ENCODE results near the gene TREML2. TPM values are rescaled to one million over a fixed set of nuclear protein-coding genes. Genes with fewer than 3 reads are reported as not detected.

TREML2 gene
- total and polyA plus RNA-seq, 2 of the 8 experiments (the other 6 are each of a cell fraction or from before 2014, with no cell fraction given) = 0.09 to 0.18 TPM

DNA sequence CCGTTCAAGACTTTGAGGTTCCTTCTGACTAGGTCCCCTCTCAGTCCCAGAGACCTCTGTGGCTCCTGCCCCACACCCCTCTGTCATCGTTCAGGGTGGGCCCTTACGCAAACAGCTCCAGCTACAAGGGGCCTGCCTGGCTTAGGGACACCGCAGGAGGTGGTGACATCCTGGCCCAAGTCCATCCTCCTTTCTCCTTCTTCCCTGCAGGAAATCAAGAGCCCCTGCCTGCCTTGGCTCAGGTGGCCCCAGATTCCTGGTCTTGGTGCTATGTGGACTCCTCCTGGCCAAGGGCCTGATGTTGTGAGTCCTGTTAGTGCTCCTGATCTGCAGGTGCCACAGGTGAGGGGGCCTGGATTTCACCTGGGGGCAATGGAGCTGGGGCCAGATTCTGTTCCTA, 35.3 kb upstream of the TREML2 start:
- CTCF ChIA-PET (ENCODE audit: partially characterized antibody) = interaction anchor here (1.7 kb wide), 2 partner anchors 71 to 82 kb away, joined by 4 to 6 read pairs; no protein-coding TSS in a partner anchor
- H2BK120ac ChIP-seq (replicated peaks; ENCODE audit: low read depth, low read length) = no peak overlapping the region
- no peak overlapping the region for H3K4ac ChIP-seq (replicated peaks; ENCODE audit: insufficient read length, low read depth, low read length)
- H3K4me2 ChIP-seq (ENCODE audit: insufficient read depth in 1 of 2, low read depth in 2 of 2, low read length in 2 of 2) = no peak overlapping the region
- H3K79me1 ChIP-seq (ENCODE audit: low read depth, low read length) = no peaks in the 10 kb centered on the region
- no peaks in the 10 kb centered on the region; a peak in 1 of 7 replicates for H3K27me3 ChIP-seq (replicated peaks in 1 of 4; ENCODE audit: control insufficient read depth in 3 of 4, extremely low read depth in 1 of 4, insufficient read depth in 3 of 4, low read length in 3 of 4)
- no peak overlapping the region for H3K4me3 ChIP-seq (ENCODE audit: extremely low read depth in 1 of 4, insufficient read depth in 2 of 4, low read depth in 3 of 4, low read length in 4 of 4)
- WGBS, 2 experiments (ENCODE audit: extremely low coverage in 1 of 2, insufficient coverage in 1 of 2, insufficient read length in 1 of 2, insufficient replicate concordance in 2 of 2, low coverage in 1 of 2, low lambda C conversion rate in 2 of 2, missing lambda C conversion rate in 1 of 2) = 81% methylated on average over 4 of the region's 4 CpGs; no CpG with 5 or more reads in 1 of the 2 experiments
- H3K14ac ChIP-seq (ENCODE audit: insufficient read length) = no peak overlapping the region
- H2BK15ac ChIP-seq (ENCODE audit: low read length) = peak overlapping the region; percentile 81; the same call in 1 of the 2 replicates
- no peak overlapping the region for H3K18ac ChIP-seq (ENCODE audit: extremely low read depth, low read length)
- H2BK5ac ChIP-seq (ENCODE audit: low read depth, low read length) = no peak overlapping the region
- H3K36me3 ChIP-seq (ENCODE audit: control insufficient read depth in 2 of 4, insufficient read depth in 4 of 4, low read length in 3 of 4) = no peaks in the 10 kb centered on the region
- H2AFZ ChIP-seq (ENCODE audit: low read length) = no peak overlapping the region; the same call in 1 of the 2 replicates
- DNase-seq (ENCODE audit: low read depth in 1 of 2, low spot score in 2 of 2) = no peak
- H2BK12ac ChIP-seq (ENCODE audit: low read depth, low read length) = peak overlapping the region; percentile 80; the same call in 1 of the 2 replicates
- no peaks in the 10 kb centered on the region for H3K79me2 ChIP-seq (ENCODE audit: control insufficient read depth in 1 of 2, insufficient read depth in 2 of 2, low read length in 2 of 2)
- H2BK20ac ChIP-seq (ENCODE audit: low read length) = no peak overlapping the region
- H3K4me1 ChIP-seq (replicated peaks in 1 of 4; ENCODE audit: control insufficient read depth in 3 of 4, insufficient read depth in 4 of 4, low read length in 3 of 4) = peaks cover 0 to 4% (median 0%) of the 10 kb centered on the region in 4 experiments; a peak in 2 of 7 replicates
- no peak overlapping the region for H3K27ac ChIP-seq (ENCODE audit: low read depth, low read length)
- no peaks in the 10 kb centered on the region for H3K9me3 ChIP-seq (ENCODE audit: insufficient read depth in 2 of 2, low read depth in 1 of 2, low read length in 1 of 2)
- H2AK5ac ChIP-seq (ENCODE audit: low read depth, low read length) = no peak overlapping the region
- FAIRE-seq = no peak
- no peaks in the 10 kb centered on the region; the same call in 1 of the 2 replicates for H3K23me2 ChIP-seq (ENCODE audit: low read depth, low read length)
- no peaks in the 10 kb centered on the region for H4K20me1 ChIP-seq (replicated peaks in 1 of 2; ENCODE audit: control insufficient read depth in 1 of 2, insufficient read depth in 2 of 2, low read length in 2 of 2)
- H3K9ac ChIP-seq (replicated peaks in 1 of 4; ENCODE audit: extremely low read depth in 1 of 4, low read depth in 3 of 4, low read length in 3 of 4) = no peak overlapping the region
- no peak overlapping the region for H4K91ac ChIP-seq (replicated peaks; ENCODE audit: insufficient read length, low read length)
- H3K56ac ChIP-seq (replicated peaks; ENCODE audit: insufficient read length, low read depth, low read length) = no peak overlapping the region
- no peak for TF ChIP-seq HDAC2 (IDR thresholded peaks at IDR 0.05; ENCODE audit: borderline replicate concordance in 1 of 2, low read depth in 2 of 2, low read length in 2 of 2)
- TF ChIP-seq CBX8 (IDR thresholded peaks at IDR 0.05; ENCODE audit: borderline replicate concordance, low read depth, low read length) = no peak
- TF ChIP-seq TCF12 (IDR thresholded peaks at IDR 0.05; ENCODE audit: low read depth, low read length) = no peak
- no peak overlapping the region for H4K5ac ChIP-seq (ENCODE audit: insufficient read length, low read depth, low read length)
- no peak overlapping the region; the same call in 1 of the 2 replicates for H4K8ac ChIP-seq (ENCODE audit: extremely low read depth, insufficient read depth, low read length)
- POLR2A ChIA-PET (ENCODE audit: partially characterized antibody) = no interaction called here
- H3K23ac ChIP-seq (ENCODE audit: insufficient read length) = no peak overlapping the region
